Naive thymus-derived CD4-positive, alpha-beta T cell (primary cell): Measurements from ENCODE around the gene MOK. TPM values are rescaled to one million over a fixed set of nuclear protein-coding genes. Genes with fewer than 3 reads are reported as not detected.

Experiments used
- ATAC-seq: fragments of 150-1000 bp; cut with Tn5 transposase; 2 replicates; pipeline ENCODE4 v1.10.0; 2021; ENCODE audit warnings: mild to moderate bottlenecking, moderate library complexity
- CTCF ChIA-PET: fragments of 350-600 bp; sonication (Branson Sonifier 250); formaldehyde crosslinking; loops from one replicate; lab custom pipeline; 2021; ENCODE audit warnings: antibody characterized with exemption; lab: Charles Lee
- POLR2A ChIA-PET: fragments of 350-600 bp; sonication (Branson Sonifier 250); formaldehyde crosslinking; loops from one replicate; lab custom pipeline; 2021; ENCODE audit warnings: antibody characterized with exemption, inconsistent platforms; lab: Charles Lee
- DNase-seq, 9 donors: peaks; one replicate each; pipeline versions ENCODE4 v3.0.0 to v3.0.0-alpha.2; 2020 to 2022; ENCODE audit warnings: mixed read lengths in 1 of 9
- H3K27ac ChIP-seq: one replicate; pipeline ENCODE4 v1.7.0; 2013; ENCODE audit warnings: mild to moderate bottlenecking, low read depth, low read length, moderate library complexity
- H3K27me3 ChIP-seq, 2 donors: one replicate each; pipeline ENCODE4 v1.7.0; 2013; ENCODE audit warnings: low read length in 2 of 2, mild to moderate bottlenecking in 2 of 2, moderate library complexity in 2 of 2; ENCODE audit not compliant: control insufficient read depth in 2 of 2, insufficient read depth in 2 of 2
- H3K36me3 ChIP-seq, 3 experiments: 1 replicate in 2 of 3; 2 replicates in 1 of 3; pipeline ENCODE4 v1.7.0; 2013; ENCODE audit warnings: low read length in 3 of 3, mild to moderate bottlenecking in 3 of 3, moderate library complexity in 1 of 3; ENCODE audit not compliant: insufficient read depth in 3 of 3, control insufficient read depth in 2 of 3
- H3K4me1 ChIP-seq, 2 donors: one replicate each; pipeline ENCODE4 v1.7.0; 2013; ENCODE audit warnings: low read length in 2 of 2, mild to moderate bottlenecking in 2 of 2, moderate library complexity in 1 of 2; ENCODE audit not compliant: control insufficient read depth in 2 of 2, insufficient read depth in 2 of 2
- H3K4me3 ChIP-seq: 2 replicates; pipeline ENCODE4 v1.7.0; 2013; ENCODE audit warnings: mild to moderate bottlenecking, low read length
- H3K9me3 ChIP-seq, 3 experiments: 1 replicate in 2 of 3; 2 replicates in 1 of 3; pipeline ENCODE4 v1.7.0; 2013; ENCODE audit warnings: low read length in 3 of 3; ENCODE audit not compliant: control insufficient read depth in 2 of 3
- H3K27ac Mint-ChIP-seq, 9 donors: one replicate each; pipeline ENCODE4 v1.8.0; 2020 to 2022; ENCODE audit warnings: mixed read lengths in 9 of 9, mild to moderate bottlenecking in 8 of 9, moderate library complexity in 5 of 9, inconsistent platforms in 2 of 9
- H3K27me3 Mint-ChIP-seq, 5 donors: one replicate each; pipeline ENCODE4 v1.8.0; 2021 to 2022; ENCODE audit warnings: mixed read lengths in 5 of 5, mild to moderate bottlenecking in 1 of 5
- H3K36me3 Mint-ChIP-seq, 5 donors: one replicate each; pipeline ENCODE4 v1.8.0; 2020 to 2022; ENCODE audit warnings: mixed read lengths in 5 of 5, mild to moderate bottlenecking in 3 of 5, inconsistent platforms in 1 of 5
- H3K4me1 Mint-ChIP-seq, 7 donors: one replicate each; pipeline ENCODE4 v1.8.0; 2020 to 2022; ENCODE audit warnings: mixed read lengths in 7 of 7, mild to moderate bottlenecking in 3 of 7, inconsistent platforms in 1 of 7
- H3K4me3 Mint-ChIP-seq, 10 donors: one replicate each; pipeline ENCODE4 v1.8.0; 2020 to 2022; ENCODE audit warnings: mild to moderate bottlenecking in 10 of 10, mixed read lengths in 10 of 10, moderate library complexity in 6 of 10, inconsistent platforms in 2 of 10
- H3K9me3 Mint-ChIP-seq, 11 donors: one replicate each; pipeline ENCODE4 v1.8.0; 2020 to 2022; ENCODE audit warnings: mixed read lengths in 11 of 11, mild to moderate bottlenecking in 4 of 11, inconsistent platforms in 1 of 11, moderate library complexity in 1 of 11
- intact Hi-C, 2 donors: fragments of 100-400 bp; cut with micrococcal nuclease; formaldehyde crosslinking; loops; one replicate each; pipeline ENCODE4 v1.15.1; 2023
- polyA plus RNA-seq, 2 donors: library from polyadenylated mRNA; unstranded; fragments of 300-500 nt; fragmentation: Illumina TruSeq; gene quantifications; one replicate each; pipeline ENCODE4 v1.2.3, GENCODE V29; 2021
- total RNA-seq, 6 experiments: library from RNA in 5 of 6; stranded (reverse) in 5 of 6; gene quantifications; 1 replicate in 5 of 6; 2 replicates in 1 of 6; pipeline ENCODE4 v1.2.3 and lab custom pipeline; 2021 to 2026

The MOK gene
- total and polyA plus RNA-seq, 7 experiments from 2014 or later = 1.3 to 3.5 (median 1.9) TPM

- no peaks in the 10 kb centered on the region for H3K4me1 Mint-ChIP-seq
- H3K27ac Mint-ChIP-seq = no peak overlapping the region
- no peak for ATAC-seq
- H3K4me1 ChIP-seq = no peaks in the 10 kb centered on the region
- DNase-seq = no peak
- H3K27ac ChIP-seq = no peak overlapping the region
- no peak overlapping the region for H3K4me3 Mint-ChIP-seq
- H3K9me3 Mint-ChIP-seq = no peaks in the 10 kb centered on the region
- no peaks in the 10 kb centered on the region for H3K27me3 ChIP-seq
- no peaks in the 10 kb centered on the region for H3K9me3 ChIP-seq
- ChIA-PET CTCF (no interaction called here), POLR2A (no interaction called here)
- no peaks in the 10 kb centered on the region for H3K36me3 Mint-ChIP-seq
- H3K27me3 Mint-ChIP-seq = peaks cover 0 to 6% (median 0%) of the 10 kb centered on the region in 5 donors
- H3K4me3 ChIP-seq = no peak overlapping the region
- intact Hi-C loops = no loop called here
- no peaks in the 10 kb centered on the region for H3K36me3 ChIP-seq
These were observed 48.2 kb downstream of the MOK start for GRCh38 chr14:102256716-102257115.

- Histone ChIP-seq H3K36me3 (no peaks in the 10 kb centered on the region), H3K27me3 (no peaks in the 10 kb centered on the region), H3K4me1 (no peaks in the 10 kb centered on the region), H3K9me3 (no peaks in the 10 kb centered on the region), H3K27ac (no peak overlapping the region), H3K4me3 (no peak overlapping the region)
- no peak overlapping the region for H3K4me3 Mint-ChIP-seq
- H3K4me1 Mint-ChIP-seq = no peaks in the 10 kb centered on the region
- no peaks in the 10 kb centered on the region for H3K9me3 Mint-ChIP-seq
- DNase-seq = no peak
- no peak overlapping the region for H3K27ac Mint-ChIP-seq
- ChIA-PET POLR2A (no interaction called here), CTCF (interaction anchor here (0.7 kb wide), 1 partner anchor 24 kb away, joined by 3 read pairs; no protein-coding TSS in a partner anchor)
- H3K36me3 Mint-ChIP-seq = no peaks in the 10 kb centered on the region
- H3K27me3 Mint-ChIP-seq = peaks cover 0 to 6% (median 0%) of the 10 kb centered on the region in 5 donors
- no peak for ATAC-seq
- intact Hi-C loops = no loop called here
These were observed 49.4 kb downstream of the MOK start for GRCh38 chr14:102255401-102256190.

- Mint-ChIP-seq H3K27me3 (peaks cover 0 to 2% (median 0%) of the 10 kb centered on the region in 5 donors), H3K36me3 (no peaks in the 10 kb centered on the region), H3K4me3 (no peak overlapping the region), H3K9me3 (no peaks in the 10 kb centered on the region), H3K4me1 (no peaks in the 10 kb centered on the region), H3K27ac (no peak overlapping the region)
- H3K27ac ChIP-seq = no peak overlapping the region
- H3K9me3 ChIP-seq = no peaks in the 10 kb centered on the region
- POLR2A ChIA-PET = interaction anchor here (0.7 kb wide), 1 partner anchor 124 kb away, joined by 8 read pairs; no protein-coding TSS in a partner anchor
- DNase-seq (no peak), ATAC-seq (no peak)
- H3K36me3 ChIP-seq = no peaks in the 10 kb centered on the region
- H3K27me3 ChIP-seq = no peaks in the 10 kb centered on the region
- CTCF ChIA-PET = no interaction called here
- intact Hi-C loops = no loop called here
- H3K4me1 ChIP-seq = no peaks in the 10 kb centered on the region
- H3K4me3 ChIP-seq = no peak overlapping the region
These were observed 51.8 kb downstream of the MOK start for GRCh38 chr14:102252834-102253801.

GRCh38 chr14:102251161-102251560 lies 53.8 kb downstream of the MOK start:
- ChIA-PET CTCF (no interaction called here), POLR2A (no interaction called here)
- Mint-ChIP-seq H3K4me1 (no peaks in the 10 kb centered on the region), H3K36me3 (no peaks in the 10 kb centered on the region), H3K27ac (no peak overlapping the region), H3K27me3 (no peaks in the 10 kb centered on the region), H3K4me3 (no peak overlapping the region), H3K9me3 (no peaks in the 10 kb centered on the region)
- no peaks in the 10 kb centered on the region for H3K4me1 ChIP-seq
- intact Hi-C loops = no loop called here
- no peaks in the 10 kb centered on the region for H3K36me3 ChIP-seq
- H3K27ac ChIP-seq = no peak overlapping the region
- H3K9me3 ChIP-seq = no peaks in the 10 kb centered on the region
- DNase-seq (no peak), ATAC-seq (no peak)
- H3K27me3 ChIP-seq = no peaks in the 10 kb centered on the region
- H3K4me3 ChIP-seq = no peak overlapping the region

- no peaks in the 10 kb centered on the region for H3K27me3 ChIP-seq
- Mint-ChIP-seq H3K4me1 (no peaks in the 10 kb centered on the region), H3K9me3 (no peaks in the 10 kb centered on the region), H3K27ac (no peak overlapping the region), H3K36me3 (no peaks in the 10 kb centered on the region), H3K27me3 (no peaks in the 10 kb centered on the region), H3K4me3 (no peak overlapping the region)
- ChIA-PET POLR2A (no interaction called here), CTCF (interaction anchor here (0.6 kb wide), 1 partner anchor 189 kb away, joined by 3 read pairs; no protein-coding TSS in a partner anchor)
- H3K36me3 ChIP-seq = no peaks in the 10 kb centered on the region
- no peak for ATAC-seq
- H3K4me1 ChIP-seq = no peaks in the 10 kb centered on the region
- H3K27ac ChIP-seq = no peak overlapping the region
- H3K4me3 ChIP-seq = no peak overlapping the region
- intact Hi-C loops = no loop called here
- H3K9me3 ChIP-seq = no peaks in the 10 kb centered on the region
- DNase-seq = no peak
These were observed 54.3 kb downstream of the MOK start for GRCh38 chr14:102250636-102251035.

GRCh38 chr14:102249981-102250380 lies 55.0 kb downstream of the MOK start:
- Histone ChIP-seq H3K4me3 (no peak overlapping the region), H3K36me3 (no peaks in the 10 kb centered on the region), H3K9me3 (no peaks in the 10 kb centered on the region), H3K4me1 (no peaks in the 10 kb centered on the region), H3K27ac (no peak overlapping the region), H3K27me3 (no peaks in the 10 kb centered on the region)
- no peaks in the 10 kb centered on the region for H3K27me3 Mint-ChIP-seq
- H3K4me3 Mint-ChIP-seq = no peak overlapping the region
- ATAC-seq = no peak
- ChIA-PET CTCF (interaction anchor here (0.6 kb wide), 1 partner anchor 189 kb away, joined by 3 read pairs; no protein-coding TSS in a partner anchor), POLR2A (no interaction called here)
- DNase-seq = no peak
- no peaks in the 10 kb centered on the region for H3K9me3 Mint-ChIP-seq
- H3K4me1 Mint-ChIP-seq = no peaks in the 10 kb centered on the region
- no peaks in the 10 kb centered on the region for H3K36me3 Mint-ChIP-seq
- intact Hi-C loops = no loop called here
- no peak overlapping the region for H3K27ac Mint-ChIP-seq
